HG02870 (cell line): ENCODE measurements around the gene ZNF311.
"Not testable (repeated sequence)": the region's sequence is repeated elsewhere in the genome, so short reads cannot be mapped to it uniquely, and the experiment has no call there.

Experiments
- ATAC-seq: cut with Tn5 transposase; IDR thresholded peaks from one replicate; pipeline ENCODE4 v1.9.1; 2021; ENCODE audit warnings: mild to moderate bottlenecking, moderate library complexity; ENCODE audit not compliant: unreplicated experiment

The ZNF311 gene

GRCh38 chr6:28983838-28984237 is 21.3 kb downstream of the ZNF311 start:
- no peak for ATAC-seq

- no peak for ATAC-seq
Observed at GRCh38 chr6:28982476-28983266, 22.4 kb downstream of the ZNF311 start.

- ATAC-seq = no peak
Observed at GRCh38 chr6:28981833-28982475, 23.2 kb downstream of the ZNF311 start.

GRCh38 chr6:28981431-28981832 is 23.7 kb downstream of the ZNF311 start:
- ATAC-seq = no peak

- ATAC-seq = peak; percentile 43
Observed at GRCh38 chr6:28980852-28981430, 24.2 kb downstream of the ZNF311 start.

- ATAC-seq = no peak
Observed at GRCh38 chr6:28980137-28980851, 24.8 kb downstream of the ZNF311 start.

- ATAC-seq = no peak
Observed at GRCh38 chr6:28979679-28980078, 25.4 kb downstream of the ZNF311 start.

GRCh38 chr6:28978959-28979561 is 26.1 kb downstream of the ZNF311 start:
- no peak for ATAC-seq

- ATAC-seq = no peak
Observed at GRCh38 chr6:28978133-28978491, 27.0 kb downstream of the ZNF311 start.

- ATAC-seq = no peak
Observed at GRCh38 chr6:28977341-28978132, 27.6 kb downstream of the ZNF311 start.

- ATAC-seq = no peak
Observed at GRCh38 chr6:28976677-28977076, 28.4 kb downstream of the ZNF311 start.

- ATAC-seq = no peak
Observed at GRCh38 chr6:28974505-28974904, 30.6 kb downstream of the ZNF311 start.

- ATAC-seq = not testable (repeated sequence)
Observed at GRCh38 chr6:28970056-28970455, 35.1 kb downstream of the ZNF311 start.

GRCh38 chr6:28969129-28969528 is 36.0 kb downstream of the ZNF311 start:
- no peak for ATAC-seq

- no peak for ATAC-seq
Observed at GRCh38 chr6:28968476-28968875, 36.6 kb downstream of the ZNF311 start.

- no peak for ATAC-seq
Observed at GRCh38 chr6:28965706-28966105, 39.4 kb downstream of the ZNF311 start.

- ATAC-seq = no peak
Observed at GRCh38 chr6:28960846-28961500, 44.1 kb downstream of the ZNF311 start.

- ATAC-seq = not testable (repeated sequence)
Observed at GRCh38 chr6:28958561-28959243, 46.4 kb downstream of the ZNF311 start.

- ATAC-seq = not testable (repeated sequence)
Observed at GRCh38 chr6:28957795-28958314, 47.3 kb downstream of the ZNF311 start.
